Tibial nerve (tissue), 4 donors: ENCODE data around the gene SH2D3C. TPM values are rescaled to one million over a fixed set of nuclear protein-coding genes. Genes with fewer than 3 reads are reported as not detected.

Experiments
- DNase-seq, 2 donors: peaks; one replicate each; pipeline ENCODE4 v3.0.0-alpha.2; 2019; ENCODE audit warnings: low spot score in 2 of 2
- H3K27ac ChIP-seq, 4 donors: fragments of 200-600 bp; sonication (generic) in 3 of 4; one replicate each; pipeline ENCODE4 v1.5.1; 2017 to 2019; ENCODE audit warnings: mild to moderate bottlenecking in 1 of 4
- H3K27me3 ChIP-seq, 2 donors: fragments of 200-600 bp; sonication (generic) in 1 of 2; one replicate each; pipeline versions ENCODE4 v1.5.1 to v1.6.0; 2017 to 2019
- H3K36me3 ChIP-seq, 3 donors: fragments of 200-600 bp; sonication (generic); one replicate each; pipeline ENCODE4 v1.5.1; 2018 to 2019
- H3K4me1 ChIP-seq, 4 donors: fragments of 200-600 bp; sonication (generic) in 3 of 4; one replicate each; pipeline ENCODE4 v1.5.1; 2017 to 2019
- H3K4me3 ChIP-seq, 4 donors: fragments of 200-600 bp; sonication (generic) in 3 of 4; one replicate each; pipeline ENCODE4 v1.5.1; 2017 to 2019; ENCODE audit warnings: mild to moderate bottlenecking in 1 of 4, moderate library complexity in 1 of 4
- H3K9me3 ChIP-seq, 4 donors: fragments of 200-600 bp; sonication (generic) in 3 of 4; one replicate each; pipeline ENCODE4 v1.5.1; 2017 to 2019
- EP300 ChIP-seq, 2 donors: sonication (generic); formaldehyde crosslinking; IDR thresholded peaks; one replicate each; pipeline ENCODE4 v1.6.1; 2017; ENCODE audit warnings: antibody characterized with exemption in 2 of 2, mild to moderate bottlenecking in 1 of 2
- POLR2A ChIP-seq, 2 donors: fragments of 450-650 bp; IDR thresholded peaks; one replicate each; pipeline ENCODE4 v1.6.1; 2017; ENCODE audit warnings: antibody characterized with exemption in 2 of 2, mild to moderate bottlenecking in 2 of 2, moderate library complexity in 2 of 2
- WGBS, 2 donors: methylation state at CpG; one replicate each; pipeline ENCODE4 v1.1.5; 2018; 5-methylcytosine and 5-hydroxymethylcytosine counted together
- total RNA-seq, 4 donors: library from RNA; depleted of rRNA; stranded (reverse); fragments of >200 nt; gene quantifications; one replicate each; pipeline ENCODE4 v1.1.0, GENCODE V29; 2016
- TF ChIP-seq, protein P1 (sequence below), 5 experiments: fragments of 200-600 bp in 3 of 5; fragments of 450-650 bp in 2 of 5; sonication (generic) in 3 of 5; IDR thresholded peaks; one replicate each; pipeline ENCODE4 v1.5.1; 2016 to 2019; ENCODE audit warnings: antibody characterized with exemption in 5 of 5, mild to moderate bottlenecking in 3 of 5, moderate library complexity in 2 of 5

Gene SH2D3C
- total RNA-seq, 4 donors from 2014 or later: 4.2 to 18.9 (median 13.4) TPM

DNA sequence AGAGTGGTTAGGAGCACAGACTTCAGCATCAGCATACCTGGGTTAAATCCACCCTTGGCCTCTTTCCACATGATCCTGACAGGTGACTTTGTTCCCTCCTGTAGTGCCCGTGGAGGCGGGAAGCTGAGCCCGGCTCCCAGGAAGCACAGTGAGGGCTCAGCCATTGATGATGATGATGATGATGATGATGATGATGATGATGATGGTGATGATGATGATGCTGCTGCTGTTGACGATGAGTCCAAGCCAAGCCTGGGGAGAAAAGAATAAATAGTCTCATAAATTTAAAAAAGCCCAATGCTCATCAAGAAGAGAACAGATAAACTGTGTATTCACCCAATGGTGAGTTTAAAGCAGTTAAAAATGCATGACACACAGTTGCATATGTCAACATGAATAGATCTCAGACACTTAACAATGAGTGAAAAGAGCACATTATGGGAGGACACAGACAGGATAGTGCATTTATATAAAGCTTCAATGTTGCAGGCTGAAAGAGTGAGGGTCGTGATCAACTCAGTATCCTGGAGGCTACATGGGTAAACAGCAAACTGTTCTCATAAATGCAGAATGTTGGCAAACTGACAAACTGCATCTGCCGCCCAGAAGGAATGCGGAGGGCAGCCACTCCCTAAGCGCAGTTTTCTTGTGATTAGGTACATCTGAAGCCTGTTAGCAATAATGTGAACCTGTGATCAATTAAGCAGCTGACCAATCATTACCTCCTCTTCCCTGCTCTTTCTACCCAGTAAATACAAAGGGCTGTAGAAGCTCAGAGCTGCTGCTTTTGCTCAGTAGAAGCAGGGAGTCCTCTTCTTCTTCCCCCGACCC lies 83.4 kb downstream of the SH2D3C start:
- TF ChIP-seq, protein P1, sequence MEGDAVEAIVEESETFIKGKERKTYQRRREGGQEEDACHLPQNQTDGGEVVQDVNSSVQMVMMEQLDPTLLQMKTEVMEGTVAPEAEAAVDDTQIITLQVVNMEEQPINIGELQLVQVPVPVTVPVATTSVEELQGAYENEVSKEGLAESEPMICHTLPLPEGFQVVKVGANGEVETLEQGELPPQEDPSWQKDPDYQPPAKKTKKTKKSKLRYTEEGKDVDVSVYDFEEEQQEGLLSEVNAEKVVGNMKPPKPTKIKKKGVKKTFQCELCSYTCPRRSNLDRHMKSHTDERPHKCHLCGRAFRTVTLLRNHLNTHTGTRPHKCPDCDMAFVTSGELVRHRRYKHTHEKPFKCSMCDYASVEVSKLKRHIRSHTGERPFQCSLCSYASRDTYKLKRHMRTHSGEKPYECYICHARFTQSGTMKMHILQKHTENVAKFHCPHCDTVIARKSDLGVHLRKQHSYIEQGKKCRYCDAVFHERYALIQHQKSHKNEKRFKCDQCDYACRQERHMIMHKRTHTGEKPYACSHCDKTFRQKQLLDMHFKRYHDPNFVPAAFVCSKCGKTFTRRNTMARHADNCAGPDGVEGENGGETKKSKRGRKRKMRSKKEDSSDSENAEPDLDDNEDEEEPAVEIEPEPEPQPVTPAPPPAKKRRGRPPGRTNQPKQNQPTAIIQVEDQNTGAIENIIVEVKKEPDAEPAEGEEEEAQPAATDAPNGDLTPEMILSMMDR (IDR thresholded peaks at IDR 0.05): no peak
- TF ChIP-seq POLR2A (IDR thresholded peaks at IDR 0.05): no peak
- TF ChIP-seq EP300 (IDR thresholded peaks at IDR 0.05): no peak
- 47 to 56% methylated on average over 9 of the region's 9 CpGs for WGBS, 2 donors
- Histone ChIP-seq H3K27me3 (no peaks in the 10 kb centered on the region), H3K4me1 (peaks cover 0 to 25% (median 3%) of the 10 kb centered on the region in 4 donors), H3K4me3 (no peak overlapping the region), H3K36me3 (peaks cover 0 to 38% (median 0%) of the 10 kb centered on the region in 3 donors), H3K27ac (peak overlapping the region in 2 of 4 donors; percentile 34 to 50), H3K9me3 (no peaks in the 10 kb centered on the region)
- DNase-seq: no peak

DNA sequence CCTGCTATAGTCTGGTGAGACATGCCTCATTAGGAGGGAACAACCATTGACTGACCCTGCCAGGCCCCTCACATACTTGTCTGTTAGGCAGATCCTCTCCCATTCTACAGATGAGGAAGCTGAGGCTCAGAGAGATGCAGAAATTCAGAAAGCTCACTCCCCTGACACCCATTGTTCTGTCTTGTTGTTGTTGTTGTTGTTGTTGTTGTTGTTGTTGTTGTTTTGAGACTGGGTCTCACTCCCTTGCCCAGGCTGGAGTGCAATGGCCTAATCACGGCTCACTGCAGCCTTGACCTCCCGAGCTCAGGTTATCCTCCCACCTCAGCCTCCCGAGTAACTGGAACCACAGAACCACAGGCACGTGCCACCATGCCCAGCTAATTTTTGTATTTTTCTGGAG lies 84.8 kb downstream of the SH2D3C start:
- H3K36me3 ChIP-seq: peaks cover 0 to 52% (median 0%) of the 10 kb centered on the region in 3 donors
- DNase-seq: no peak
- no peaks in the 10 kb centered on the region for H3K27me3 ChIP-seq
- H3K4me3 ChIP-seq: no peak overlapping the region
- H3K4me1 ChIP-seq: peaks cover 0 to 12% (median 0%) of the 10 kb centered on the region in 4 donors
- H3K27ac ChIP-seq: no peak overlapping the region
- TF ChIP-seq, protein P1 (IDR thresholded peaks at IDR 0.05): no peak
- TF ChIP-seq POLR2A (IDR thresholded peaks at IDR 0.05) (no peak), EP300 (IDR thresholded peaks at IDR 0.05) (no peak)
- no peaks in the 10 kb centered on the region for H3K9me3 ChIP-seq
- 86 to 91% methylated on average over 4 of the region's 4 CpGs for WGBS, 2 donors

GRCh38 chr9:127693143-127693542 lies 85.3 kb downstream of the SH2D3C start:
- TF ChIP-seq EP300 (IDR thresholded peaks at IDR 0.05) (no peak), POLR2A (IDR thresholded peaks at IDR 0.05) (no peak)
- TF ChIP-seq, protein P1 (IDR thresholded peaks at IDR 0.05): no peak
- peaks cover 0 to 9% (median 0%) of the 10 kb centered on the region in 4 donors for H3K4me1 ChIP-seq
- DNase-seq: no peak
- no peak overlapping the region for H3K27ac ChIP-seq
- peaks cover 0 to 57% (median 0%) of the 10 kb centered on the region in 3 donors for H3K36me3 ChIP-seq
- H3K9me3 ChIP-seq: no peaks in the 10 kb centered on the region
- no peak overlapping the region for H3K4me3 ChIP-seq
- WGBS, 2 donors: 83 to 91% methylated on average over 10 of the region's 10 CpGs
- H3K27me3 ChIP-seq: no peaks in the 10 kb centered on the region

- Histone ChIP-seq H3K4me1 (peaks cover 0 to 9% (median 0%) of the 10 kb centered on the region in 4 donors), H3K27ac (no peak overlapping the region), H3K4me3 (no peak overlapping the region), H3K9me3 (no peaks in the 10 kb centered on the region), H3K36me3 (peaks cover 0 to 68% (median 0%) of the 10 kb centered on the region in 3 donors), H3K27me3 (no peaks in the 10 kb centered on the region)
- DNase-seq: no peak
- WGBS, 2 donors: 75 to 77% methylated on average over 20 of the region's 20 CpGs
- TF ChIP-seq POLR2A (IDR thresholded peaks at IDR 0.05): no peak
- TF ChIP-seq, protein P1 (IDR thresholded peaks at IDR 0.05): no peak
- TF ChIP-seq EP300 (IDR thresholded peaks at IDR 0.05): no peak
Observed at GRCh38 chr9:127692071-127692470, 86.4 kb downstream of the SH2D3C start.

GRCh38 chr9:127690735-127691134 lies 87.7 kb downstream of the SH2D3C start:
- TF ChIP-seq POLR2A (IDR thresholded peaks at IDR 0.05) (no peak), EP300 (IDR thresholded peaks at IDR 0.05) (no peak)
- TF ChIP-seq, protein P1 (IDR thresholded peaks at IDR 0.05): no peak
- DNase-seq: no peak

More at GRCh38 chr9:127690735-127691134, 87.7 kb downstream of the SH2D3C start:
- Histone ChIP-seq H3K9me3 (no peaks in the 10 kb centered on the region), H3K27me3 (no peaks in the 10 kb centered on the region), H3K4me1 (peaks cover 0 to 7% (median 0%) of the 10 kb centered on the region in 4 donors), H3K27ac (no peak overlapping the region), H3K4me3 (no peak overlapping the region), H3K36me3 (peaks cover 0 to 81% (median 0%) of the 10 kb centered on the region in 3 donors)
- 89% methylated on average over 10 of the region's 10 CpGs for WGBS, 2 donors
